ENCODE measurements around the gene CRB1. TPM values are rescaled to one million over a fixed set of nuclear protein-coding genes. Genes with fewer than 3 reads are reported as not detected.
"Not testable (repeated sequence)": the region's sequence is repeated elsewhere in the genome, so short reads cannot be mapped to it uniquely, and the experiment has no call there.

CRB1 gene
- total RNA-seq, 1 donor from 2014 or later, result not detected

DNA sequence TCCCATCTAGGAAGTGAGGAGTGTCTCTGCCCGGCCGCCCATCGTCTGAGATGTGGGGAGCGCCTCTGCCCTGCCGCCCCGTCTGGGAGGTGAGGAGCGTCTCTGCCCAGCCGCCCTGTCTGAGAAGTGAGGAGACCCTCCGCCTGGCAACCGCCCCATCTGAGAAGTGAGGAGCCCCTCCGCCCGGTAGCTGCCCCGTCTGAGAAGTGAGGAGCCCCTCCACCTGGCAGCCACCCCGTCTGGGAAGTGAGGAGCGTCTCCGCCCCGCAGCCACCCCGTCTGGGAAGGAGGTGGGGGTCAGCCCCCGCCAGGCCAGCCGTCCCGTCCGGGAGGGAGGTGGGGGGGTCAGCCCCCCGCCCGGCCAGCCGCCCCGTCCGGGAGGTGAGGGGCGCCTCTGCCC, 137.6 kb downstream of the CRB1 start:
- H3K4me3 Mint-ChIP-seq; H3K9me3 Mint-ChIP-seq; H3K27ac Mint-ChIP-seq; H3K36me3 Mint-ChIP-seq (ENCODE audit: low read depth); H3K4me1 Mint-ChIP-seq; intact Hi-C loops (cut with micrococcal nuclease); DNase-seq: not testable (repeated sequence)
- peaks cover 14% of the 10 kb centered on the region for H3K27me3 Mint-ChIP-seq

DNA sequence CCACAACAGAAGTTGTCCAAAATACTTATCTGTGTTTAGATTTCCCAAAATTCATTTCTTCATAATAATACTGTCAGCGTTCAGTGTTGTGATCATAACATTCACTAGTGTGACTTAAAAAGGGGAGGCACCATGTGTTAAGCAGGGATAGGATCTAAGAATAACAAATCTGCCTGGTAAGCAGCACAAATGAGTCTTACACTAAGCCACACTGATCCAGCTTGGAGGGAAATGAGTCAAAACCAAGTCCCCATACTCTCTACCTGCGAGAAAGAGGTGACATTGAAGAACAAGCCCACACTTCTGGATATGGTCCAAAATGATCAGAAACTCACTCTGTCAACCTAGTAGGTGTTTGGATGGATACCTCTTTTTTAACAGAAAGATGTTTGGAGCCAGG, 145.5 kb downstream of the CRB1 start:
- Mint-ChIP-seq H3K27ac (no peak overlapping the region), H3K4me3 (no peak overlapping the region), H3K36me3 (ENCODE audit: low read depth) (no peaks in the 10 kb centered on the region), H3K9me3 (no peaks in the 10 kb centered on the region), H3K27me3 (peaks cover 6% of the 10 kb centered on the region), H3K4me1 (no peaks in the 10 kb centered on the region)
- intact Hi-C loops (cut with micrococcal nuclease), result no loop called here
- no peak for DNase-seq

DNA sequence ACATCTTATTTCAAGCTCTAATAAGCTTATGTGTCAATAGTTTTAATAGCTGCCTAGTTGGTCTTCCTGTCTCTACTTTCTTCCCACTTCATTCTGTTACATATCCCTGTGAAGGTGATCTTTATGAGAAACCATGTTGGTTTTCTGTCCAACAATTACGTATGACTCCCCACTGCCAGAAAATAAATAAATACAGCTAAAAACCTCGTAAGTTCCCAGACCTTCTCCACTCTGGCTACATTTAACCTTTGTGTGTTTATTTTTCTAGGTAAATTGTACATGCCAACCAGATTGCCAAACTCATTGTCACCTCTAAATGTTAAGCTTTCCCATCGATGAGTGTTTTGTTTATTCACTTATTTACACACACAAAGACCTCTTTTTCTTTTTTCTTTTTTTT, 147.2 kb downstream of the CRB1 start:
- DNase-seq, result no peak
- no peak overlapping the region for H3K4me3 Mint-ChIP-seq
- no peaks in the 10 kb centered on the region for H3K9me3 Mint-ChIP-seq
- H3K36me3 Mint-ChIP-seq (ENCODE audit: low read depth), result no peaks in the 10 kb centered on the region
- no peaks in the 10 kb centered on the region for H3K4me1 Mint-ChIP-seq
- intact Hi-C loops (cut with micrococcal nuclease), result no loop called here
- H3K27ac Mint-ChIP-seq, result no peak overlapping the region
- H3K27me3 Mint-ChIP-seq, result peaks cover 5% of the 10 kb centered on the region

DNA sequence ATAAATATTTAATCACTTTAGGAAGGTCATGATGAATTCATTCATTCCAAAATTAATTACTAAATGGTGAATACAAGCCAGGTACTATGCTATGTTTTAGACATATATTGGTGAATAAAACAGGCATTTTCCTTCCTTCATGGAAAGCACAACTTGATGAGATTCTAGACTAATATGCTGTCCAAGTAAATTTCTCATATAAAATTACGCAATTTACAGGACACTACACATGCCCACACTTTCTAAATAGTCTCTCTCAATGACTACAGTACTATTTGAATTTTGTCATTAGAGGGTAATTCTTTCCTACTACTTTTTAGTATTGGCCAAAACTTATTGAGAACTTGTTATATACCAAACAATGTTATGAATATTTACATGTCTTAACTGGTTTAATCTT, 150.6 kb downstream of the CRB1 start:
- intact Hi-C loops (cut with micrococcal nuclease), result no loop called here
- no peaks in the 10 kb centered on the region for H3K4me1 Mint-ChIP-seq
- H3K4me3 Mint-ChIP-seq, result no peak overlapping the region
- no peaks in the 10 kb centered on the region for H3K36me3 Mint-ChIP-seq (ENCODE audit: low read depth)
- no peaks in the 10 kb centered on the region for H3K27me3 Mint-ChIP-seq
- no peak overlapping the region for H3K27ac Mint-ChIP-seq
- no peaks in the 10 kb centered on the region for H3K9me3 Mint-ChIP-seq
- DNase-seq, result no peak

DNA sequence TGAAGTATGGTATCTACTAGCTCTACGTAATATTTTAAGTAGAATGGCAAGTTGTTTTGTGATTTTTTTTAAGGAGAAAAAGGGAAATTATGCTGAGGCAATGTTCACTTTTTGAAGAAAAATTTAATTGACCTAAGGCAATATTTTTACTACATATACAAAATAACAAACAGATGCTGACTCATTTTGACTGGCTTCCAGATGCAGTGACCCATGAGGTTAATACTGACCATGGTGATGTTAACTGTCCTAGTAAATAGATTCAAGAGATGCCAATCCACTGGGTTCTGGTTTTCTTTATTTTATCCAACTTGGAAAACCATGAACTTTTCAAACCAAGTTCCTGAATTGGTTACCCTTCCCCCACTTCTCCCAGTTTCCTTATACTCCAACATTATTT, 154.9 kb downstream of the CRB1 start:
- H3K27me3 Mint-ChIP-seq, result peaks cover 7% of the 10 kb centered on the region
- H3K27ac Mint-ChIP-seq, result no peak overlapping the region
- no peaks in the 10 kb centered on the region for H3K4me1 Mint-ChIP-seq
- intact Hi-C loops (cut with micrococcal nuclease), result no loop called here
- no peaks in the 10 kb centered on the region for H3K36me3 Mint-ChIP-seq (ENCODE audit: low read depth)
- H3K4me3 Mint-ChIP-seq, result no peak overlapping the region
- H3K9me3 Mint-ChIP-seq, result no peaks in the 10 kb centered on the region
- no peak for DNase-seq

DNA sequence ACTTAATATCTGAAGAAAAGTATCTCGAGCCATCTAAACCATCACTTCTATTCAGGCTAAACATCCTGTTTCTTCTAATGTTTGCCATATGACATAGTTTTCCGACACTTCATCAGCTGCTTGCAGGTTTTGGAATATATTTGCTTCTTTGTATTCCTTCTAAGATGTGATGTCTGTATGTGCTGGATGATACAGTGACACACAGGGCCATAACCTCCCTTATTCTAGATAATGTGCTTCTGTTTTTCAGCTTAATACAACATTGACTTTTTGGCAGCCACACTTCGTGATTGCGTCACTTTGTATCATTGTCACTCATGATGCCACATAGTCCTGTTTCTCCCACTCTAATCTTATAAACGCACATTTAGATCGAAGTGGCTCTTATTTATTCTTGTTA, 156.3 kb downstream of the CRB1 start:
- Mint-ChIP-seq H3K36me3 (ENCODE audit: low read depth) (no peaks in the 10 kb centered on the region), H3K27me3 (peaks cover 7% of the 10 kb centered on the region)

DNA sequence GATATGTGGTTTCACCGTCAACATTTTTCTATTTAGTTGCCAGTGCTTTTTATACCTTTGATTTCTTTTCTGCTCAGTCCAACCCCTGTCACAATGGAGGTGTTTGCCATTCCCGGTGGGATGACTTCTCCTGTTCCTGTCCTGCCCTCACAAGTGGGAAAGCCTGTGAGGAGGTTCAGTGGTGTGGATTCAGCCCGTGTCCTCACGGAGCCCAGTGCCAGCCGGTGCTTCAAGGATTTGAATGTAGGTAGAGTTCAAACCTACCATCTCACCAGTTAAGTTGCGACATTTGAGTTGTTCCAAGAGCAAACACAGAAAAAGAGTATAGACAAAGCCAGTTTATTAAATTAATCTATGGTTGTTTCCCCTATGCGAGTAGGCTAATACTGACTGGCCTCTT, 161.3 kb downstream of the CRB1 start:
- Mint-ChIP-seq H3K27me3 (peaks cover 6% of the 10 kb centered on the region), H3K9me3 (no peaks in the 10 kb centered on the region), H3K36me3 (ENCODE audit: low read depth) (no peaks in the 10 kb centered on the region), H3K27ac (no peak overlapping the region), H3K4me1 (no peaks in the 10 kb centered on the region), H3K4me3 (no peak overlapping the region)
- intact Hi-C loops (cut with micrococcal nuclease), result no loop called here
- DNase-seq, result no peak

More for the DNA sequence above, 156.3 kb downstream of the CRB1 start:
- no peaks in the 10 kb centered on the region for H3K4me1 Mint-ChIP-seq
- H3K27ac Mint-ChIP-seq, result no peak overlapping the region
- no peak overlapping the region for H3K4me3 Mint-ChIP-seq
- intact Hi-C loops (cut with micrococcal nuclease), result no loop called here
- DNase-seq, result no peak
- H3K9me3 Mint-ChIP-seq, result no peaks in the 10 kb centered on the region

DNA sequence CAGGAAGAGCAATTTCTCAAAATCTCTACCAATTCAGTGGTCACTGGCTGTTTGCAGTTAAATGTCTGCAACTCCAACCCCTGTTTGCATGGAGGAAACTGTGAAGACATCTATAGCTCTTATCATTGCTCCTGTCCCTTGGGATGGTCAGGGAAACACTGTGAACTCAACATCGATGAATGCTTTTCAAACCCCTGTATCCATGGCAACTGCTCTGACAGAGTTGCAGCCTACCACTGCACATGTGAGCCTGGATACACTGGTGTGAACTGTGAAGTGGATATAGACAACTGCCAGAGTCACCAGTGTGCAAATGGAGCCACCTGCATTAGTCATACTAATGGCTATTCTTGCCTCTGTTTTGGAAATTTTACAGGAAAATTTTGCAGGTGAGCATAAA, 167.2 kb downstream of the CRB1 start:
- intact Hi-C loops (cut with micrococcal nuclease), result no loop called here
- Mint-ChIP-seq H3K27ac (no peak overlapping the region), H3K4me3 (no peak overlapping the region), H3K4me1 (no peaks in the 10 kb centered on the region), H3K27me3 (peaks cover 8% of the 10 kb centered on the region), H3K36me3 (ENCODE audit: low read depth) (no peaks in the 10 kb centered on the region), H3K9me3 (no peaks in the 10 kb centered on the region)
- DNase-seq, result no peak

DNA sequence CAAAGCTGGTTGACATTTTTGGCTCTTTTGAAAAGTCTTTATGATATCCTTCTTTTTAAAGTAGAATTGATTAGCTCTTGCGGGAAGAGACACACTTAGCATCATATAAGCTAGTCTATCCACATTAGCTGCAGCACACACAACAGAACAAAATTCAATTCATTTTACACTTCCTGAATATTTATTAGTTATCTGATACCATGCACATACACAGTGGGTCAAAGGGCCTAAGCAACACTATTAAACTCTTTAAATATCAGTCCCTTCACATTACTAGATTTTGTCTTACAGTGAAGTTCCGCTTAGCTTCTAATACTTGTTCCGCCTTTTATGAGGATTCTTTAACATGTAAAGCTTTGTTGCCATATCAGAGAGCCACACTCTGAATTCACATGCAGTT, 169.5 kb downstream of the CRB1 start:
- Mint-ChIP-seq H3K27ac (no peak overlapping the region), H3K9me3 (no peaks in the 10 kb centered on the region), H3K4me1 (no peaks in the 10 kb centered on the region), H3K4me3 (no peak overlapping the region), H3K36me3 (ENCODE audit: low read depth) (no peaks in the 10 kb centered on the region), H3K27me3 (peaks cover 12% of the 10 kb centered on the region)
- no peak for DNase-seq
- intact Hi-C loops (cut with micrococcal nuclease), result no loop called here

DNA sequence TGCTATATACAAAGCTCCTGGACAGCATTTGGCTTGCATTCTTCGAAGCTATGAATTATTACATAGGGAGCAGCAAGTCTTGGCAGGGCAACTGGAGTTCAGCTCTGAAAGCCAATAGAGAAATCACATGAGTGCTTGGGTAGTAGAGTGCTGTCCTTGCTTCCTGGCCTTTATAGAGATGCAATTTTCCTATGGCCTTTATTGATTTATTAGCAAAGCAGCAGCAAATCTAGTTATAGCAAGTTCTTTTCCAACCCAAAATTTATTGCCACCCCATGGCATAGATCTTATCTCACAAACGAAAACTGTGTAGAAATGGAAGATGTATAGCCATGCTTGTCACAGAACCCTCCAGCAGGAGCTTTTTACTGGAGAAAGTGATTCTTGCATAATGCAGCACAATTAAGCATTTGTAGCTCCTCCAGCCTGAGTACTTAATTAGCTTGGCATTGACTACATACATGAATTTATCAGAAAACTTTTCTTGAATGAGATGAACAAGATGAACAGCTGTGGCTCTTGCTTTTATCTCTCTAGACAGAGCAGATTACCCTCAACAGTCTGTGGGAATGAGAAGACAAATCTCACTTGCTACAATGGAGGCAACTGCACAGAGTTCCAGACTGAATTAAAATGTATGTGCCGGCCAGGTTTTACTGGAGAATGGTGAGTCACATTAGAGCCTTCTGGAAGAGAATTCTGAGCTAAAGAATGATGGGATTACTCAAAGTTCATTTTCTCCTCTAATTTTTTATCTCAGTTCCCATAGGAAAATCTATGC, 170.1 kb downstream of the CRB1 start:
- H3K27ac Mint-ChIP-seq, result no peak overlapping the region
- intact Hi-C loops (cut with micrococcal nuclease), result no loop called here
- H3K27me3 Mint-ChIP-seq, result peaks cover 13% of the 10 kb centered on the region

DNA sequence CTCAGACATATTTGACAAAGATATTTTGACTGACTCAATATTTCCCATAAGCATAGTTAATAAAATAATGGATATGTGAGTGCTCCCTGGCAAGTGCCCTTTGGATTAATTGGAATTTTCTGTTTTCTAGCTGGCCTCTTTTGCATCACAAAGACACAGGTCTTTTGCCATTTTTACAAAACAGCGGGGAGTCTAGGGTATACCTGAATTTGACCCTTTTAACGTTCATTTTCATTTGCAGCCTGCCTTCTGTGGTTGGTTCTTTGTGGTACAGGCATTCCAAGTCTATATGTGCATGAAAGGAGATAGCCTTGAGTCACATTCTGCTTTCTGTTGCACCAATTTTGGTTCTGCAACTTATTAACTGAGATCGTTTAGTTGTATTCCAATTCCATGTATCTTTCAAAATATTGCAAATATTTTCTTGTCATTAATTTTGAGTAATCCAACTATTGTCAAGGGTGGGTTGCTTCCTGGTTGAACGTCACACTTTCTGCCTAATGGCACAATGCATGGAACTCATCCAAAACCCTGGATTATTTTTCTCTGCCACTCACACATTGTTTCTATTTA, 171.7 kb downstream of the CRB1 start:
- no peak for DNase-seq
- Mint-ChIP-seq H3K4me3 (no peak overlapping the region), H3K27me3 (peaks cover 13% of the 10 kb centered on the region), H3K4me1 (no peaks in the 10 kb centered on the region), H3K36me3 (ENCODE audit: low read depth) (no peaks in the 10 kb centered on the region), H3K27ac (no peak overlapping the region), H3K9me3 (no peaks in the 10 kb centered on the region)
- intact Hi-C loops (cut with micrococcal nuclease), result no loop called here

More for the DNA sequence above, 170.1 kb downstream of the CRB1 start:
- Mint-ChIP-seq H3K9me3 (no peaks in the 10 kb centered on the region), H3K4me3 (no peak overlapping the region), H3K36me3 (ENCODE audit: low read depth) (no peaks in the 10 kb centered on the region), H3K4me1 (no peaks in the 10 kb centered on the region)
- no peak for DNase-seq

DNA sequence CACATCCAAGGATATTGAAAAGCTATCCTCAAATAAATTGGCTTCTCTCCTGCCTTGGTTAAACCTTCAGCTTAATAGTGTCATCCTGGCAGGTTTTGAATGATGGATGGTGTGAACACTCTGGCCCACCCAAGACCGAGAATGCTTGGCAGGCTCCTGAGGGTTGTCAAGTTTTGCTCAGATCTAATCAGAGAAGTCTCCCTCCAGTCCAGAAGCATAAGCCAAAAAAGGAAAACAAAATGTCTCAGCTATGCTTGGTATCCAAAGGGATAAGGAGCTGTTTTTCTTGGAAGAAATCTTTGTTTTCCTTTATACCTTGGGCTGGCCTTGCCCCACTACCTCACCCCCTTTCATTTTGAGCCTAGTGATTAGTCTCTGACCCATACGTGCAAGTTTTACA, 172.7 kb downstream of the CRB1 start:
- Mint-ChIP-seq H3K4me3 (no peak overlapping the region), H3K9me3 (no peaks in the 10 kb centered on the region), H3K27ac (no peak overlapping the region), H3K36me3 (ENCODE audit: low read depth) (no peaks in the 10 kb centered on the region), H3K27me3 (peaks cover 10% of the 10 kb centered on the region), H3K4me1 (no peaks in the 10 kb centered on the region)
- intact Hi-C loops (cut with micrococcal nuclease), result no loop called here
- no peak for DNase-seq

DNA sequence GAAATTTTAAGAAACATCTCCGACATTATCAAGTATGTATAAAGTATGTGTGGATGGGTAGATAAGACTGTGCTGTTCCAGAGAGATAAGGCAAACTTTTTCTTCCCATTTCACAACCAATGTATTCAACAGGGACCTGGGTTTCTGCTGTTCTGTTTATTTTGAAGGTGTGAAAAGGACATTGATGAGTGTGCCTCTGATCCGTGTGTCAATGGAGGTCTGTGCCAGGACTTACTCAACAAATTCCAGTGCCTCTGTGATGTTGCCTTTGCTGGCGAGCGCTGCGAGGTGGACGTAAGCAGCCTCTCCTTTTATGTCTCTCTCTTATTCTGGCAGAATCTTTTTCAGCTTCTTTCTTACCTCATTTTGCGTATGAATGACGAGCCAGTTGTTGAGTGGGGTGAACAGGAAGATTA, 174.0 kb downstream of the CRB1 start:
- no peaks in the 10 kb centered on the region for H3K36me3 Mint-ChIP-seq (ENCODE audit: low read depth)
- DNase-seq, result no peak
- no peak overlapping the region for H3K4me3 Mint-ChIP-seq
- peaks cover 10% of the 10 kb centered on the region for H3K27me3 Mint-ChIP-seq
- H3K4me1 Mint-ChIP-seq, result no peaks in the 10 kb centered on the region
- H3K9me3 Mint-ChIP-seq, result no peaks in the 10 kb centered on the region
- intact Hi-C loops (cut with micrococcal nuclease), result no loop called here
- H3K27ac Mint-ChIP-seq, result no peak overlapping the region

DNA sequence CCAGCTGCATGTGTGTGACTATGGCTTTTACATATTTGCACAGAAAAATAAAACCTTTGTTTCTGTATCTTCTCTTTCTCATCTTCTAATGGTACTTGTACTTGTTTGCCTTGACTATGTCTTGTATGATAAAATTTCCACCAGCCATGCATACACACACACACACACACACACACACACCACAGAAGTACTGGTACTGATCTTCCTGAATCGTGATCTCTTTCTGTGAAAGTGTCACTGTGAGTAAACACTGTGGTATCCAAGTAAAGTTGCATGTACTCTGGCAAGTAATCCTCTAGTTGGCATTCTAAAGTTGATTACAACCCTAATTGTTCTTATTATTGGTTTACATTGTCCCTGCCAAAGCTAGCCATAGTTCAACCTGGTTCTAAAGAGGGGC, 176.7 kb downstream of the CRB1 start:
- H3K4me1 Mint-ChIP-seq, result no peaks in the 10 kb centered on the region

More for the DNA sequence above, 176.7 kb downstream of the CRB1 start:
- Mint-ChIP-seq H3K9me3 (no peaks in the 10 kb centered on the region), H3K4me3 (no peak overlapping the region), H3K27me3 (peaks cover 6% of the 10 kb centered on the region), H3K27ac (no peak overlapping the region), H3K36me3 (ENCODE audit: low read depth) (no peaks in the 10 kb centered on the region)
- intact Hi-C loops (cut with micrococcal nuclease), result no loop called here
- DNase-seq, result no peak
